HG03460 (cell line): ENCODE measurements around the gene C1QA.
"Not testable (repeated sequence)": the region's sequence is repeated elsewhere in the genome, so short reads cannot be mapped to it uniquely, and the experiment has no call there.

Source experiments
- ATAC-seq: cut with Tn5 transposase; IDR thresholded peaks from one replicate; pipeline ENCODE4 v1.9.1; 2021; ENCODE audit not compliant: unreplicated experiment

The C1QA gene

DNA sequence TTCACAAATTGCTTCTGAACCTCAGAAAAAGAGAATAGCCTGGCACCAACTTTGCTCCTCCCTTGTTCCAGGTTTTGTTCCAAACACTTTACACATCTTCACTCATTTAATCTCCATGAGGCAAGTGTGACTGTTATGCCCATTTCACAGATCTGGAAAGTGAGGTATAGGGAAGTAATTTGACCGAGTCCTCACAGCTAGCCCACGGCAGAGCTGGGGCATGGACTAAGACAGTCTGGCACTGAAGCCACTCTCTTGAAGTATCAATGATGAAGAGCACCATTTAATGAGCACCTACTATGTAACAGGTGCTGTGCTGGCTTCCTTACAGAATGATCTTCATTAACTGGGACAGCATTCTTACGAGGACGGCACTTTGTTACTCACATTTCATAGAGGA is 35.6 kb downstream of the C1QA start:
- no peak for ATAC-seq

GRCh38 chr1:22673486-22674409 is 37.3 kb downstream of the C1QA start:
- no peak for ATAC-seq

GRCh38 chr1:22674410-22674749 is 38.0 kb downstream of the C1QA start:
- no peak for ATAC-seq

DNA sequence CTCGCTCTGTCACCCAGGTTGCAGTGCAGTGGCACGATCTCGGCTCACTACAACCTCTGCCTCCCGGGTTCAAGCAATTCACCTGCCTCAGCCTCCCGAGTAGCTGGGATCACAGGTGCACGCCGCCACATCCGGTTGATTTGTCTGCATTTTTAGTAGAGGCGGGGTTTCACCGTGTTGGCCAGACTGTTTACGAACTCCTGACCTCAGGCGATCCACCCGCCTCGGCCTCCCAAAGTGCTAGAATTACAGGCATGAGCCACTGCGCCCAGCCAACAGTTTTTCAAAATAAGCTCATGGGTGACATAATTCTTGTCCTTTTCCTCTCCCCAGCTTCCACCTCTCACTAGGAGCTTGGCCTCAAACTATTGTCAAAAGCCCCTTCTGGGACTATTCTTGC is 39.7 kb downstream of the C1QA start:
- ATAC-seq: not testable (repeated sequence)

- no peak for ATAC-seq
Measured at GRCh38 chr1:22676916-22677583, 40.6 kb downstream of the C1QA start.

GRCh38 chr1:22677931-22678896 is 41.8 kb downstream of the C1QA start:
- no peak for ATAC-seq

DNA sequence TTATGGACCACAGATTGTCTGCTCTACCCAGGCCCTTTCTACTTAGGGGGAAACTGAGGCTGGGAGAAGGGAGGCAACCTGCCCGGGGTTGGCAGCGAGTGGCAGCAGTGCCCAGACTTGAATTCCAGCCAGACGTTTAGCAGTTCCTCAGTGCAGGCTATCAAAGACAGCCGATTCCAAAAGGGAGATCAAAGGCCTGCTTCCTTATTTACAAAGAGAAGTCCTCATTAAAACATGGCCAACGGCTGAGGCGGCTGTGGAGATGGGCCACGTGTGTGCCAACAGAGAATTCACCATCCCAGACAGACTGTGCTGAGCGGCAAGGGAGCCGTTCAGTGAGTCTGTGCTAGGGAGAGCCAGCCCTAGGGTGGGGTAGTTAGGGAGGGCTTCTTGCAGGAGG is 44.3 kb downstream of the C1QA start:
- no peak for ATAC-seq

GRCh38 chr1:22681556-22682276 is 45.3 kb downstream of the C1QA start:
- ATAC-seq: no peak

DNA sequence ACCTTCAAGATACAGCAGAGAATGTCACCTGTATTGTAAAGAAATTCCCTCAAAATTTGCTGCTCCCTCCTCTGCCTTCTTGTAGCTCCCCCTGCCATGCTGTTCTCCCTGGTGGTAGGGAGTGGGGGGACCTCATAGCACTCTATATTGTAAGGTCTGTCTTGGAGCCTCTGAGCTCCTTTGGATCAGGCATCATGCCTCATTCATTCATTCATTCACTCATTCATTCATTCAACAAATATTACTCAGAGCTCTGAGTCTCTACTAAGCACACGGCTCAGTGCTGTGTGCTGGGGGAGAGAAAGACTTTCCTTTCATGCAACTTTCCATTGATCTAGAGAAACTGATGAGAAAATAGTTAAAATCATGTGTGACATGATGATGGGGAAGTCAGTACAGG is 47.1 kb downstream of the C1QA start:
- ATAC-seq: no peak

DNA sequence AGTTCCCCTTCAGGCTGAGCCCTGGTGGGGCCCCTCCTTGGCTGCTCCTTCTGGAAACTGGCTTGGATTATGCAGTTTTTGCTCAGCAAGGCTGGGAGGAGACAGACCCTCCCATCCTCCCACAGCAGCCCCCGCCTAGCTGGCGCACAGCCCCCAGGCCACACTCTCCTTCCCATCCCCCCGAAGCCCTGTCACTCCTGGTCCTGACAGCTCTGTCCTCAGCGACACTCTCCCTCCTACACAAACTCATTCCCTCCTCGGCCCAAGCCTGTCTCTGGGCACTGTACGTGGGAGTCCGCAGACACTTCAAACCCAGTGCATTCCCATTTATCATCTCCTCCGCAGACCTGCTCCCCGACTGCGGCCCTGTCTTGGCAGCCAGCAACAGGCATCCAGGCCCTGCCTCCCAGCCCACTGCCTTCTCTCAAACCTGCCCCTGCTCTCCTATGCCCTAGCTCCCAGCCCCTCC is 49.2 kb downstream of the C1QA start:
- no peak for ATAC-seq

DNA sequence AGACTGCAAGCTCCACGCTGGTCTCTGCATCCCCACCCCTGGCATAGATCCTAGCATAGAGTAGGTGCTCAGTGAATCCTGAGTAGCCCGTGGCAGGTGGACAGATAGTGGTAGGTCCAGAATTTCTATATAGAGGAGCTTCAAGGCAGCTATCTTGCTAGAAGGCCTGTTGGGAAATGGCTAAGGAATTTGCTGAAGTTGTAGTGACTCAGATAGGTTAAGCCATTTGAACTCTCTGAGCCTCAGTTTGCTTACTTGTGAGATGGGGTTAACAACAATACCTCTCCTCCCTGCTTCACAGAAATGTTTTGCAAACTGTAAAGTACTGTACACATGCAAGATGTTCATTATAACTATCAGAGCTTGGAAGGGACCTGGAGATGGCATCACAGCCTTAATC is 50.8 kb downstream of the C1QA start:
- no peak for ATAC-seq

- ATAC-seq: no peak
Measured at GRCh38 chr1:22688466-22688865, 52.0 kb downstream of the C1QA start.
